ENCODE data around the gene CCDC73.

CCDC73 gene

GRCh38 chr11:32794439-32794838 lies at the start of gene CCDC73:
CCDC73 (minus strand) TSS chr11:32794662; CDS start chr11:32760243, 34,419 bp downstream.
- no peak within 1 kb of the TSS for H3K4me3 ChIP-seq (ENCODE audit: low read depth, low read length)
- no peak for TF ChIP-seq CTCF (IDR thresholded peaks at IDR 0.05; ENCODE audit: borderline replicate concordance, insufficient read depth, low read depth, low read length)

DNA sequence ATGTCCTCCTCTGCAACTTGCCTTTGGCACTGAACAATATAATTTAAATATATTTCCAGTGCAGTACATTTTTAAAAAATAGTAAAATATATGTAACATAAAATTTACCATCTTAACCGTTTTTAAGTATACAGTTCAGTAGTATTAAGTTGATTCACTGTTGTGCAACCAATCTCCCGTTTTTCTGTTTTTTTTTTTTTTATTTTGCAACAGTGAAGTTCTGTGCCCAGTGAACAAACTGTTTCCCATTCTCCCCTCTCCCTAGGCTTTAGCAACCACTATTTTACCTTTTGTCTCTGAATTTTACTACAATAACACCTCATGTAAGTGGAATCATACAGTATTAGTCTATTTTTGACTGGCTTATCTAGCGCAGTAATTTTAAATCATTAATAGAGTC lies 49.1 kb upstream of the CCDC73 start:
- no peak overlapping the region for H3K4me3 ChIP-seq (ENCODE audit: low read depth, low read length)
- no peak for TF ChIP-seq CTCF (IDR thresholded peaks at IDR 0.05; ENCODE audit: borderline replicate concordance, insufficient read depth, low read depth, low read length)

DNA sequence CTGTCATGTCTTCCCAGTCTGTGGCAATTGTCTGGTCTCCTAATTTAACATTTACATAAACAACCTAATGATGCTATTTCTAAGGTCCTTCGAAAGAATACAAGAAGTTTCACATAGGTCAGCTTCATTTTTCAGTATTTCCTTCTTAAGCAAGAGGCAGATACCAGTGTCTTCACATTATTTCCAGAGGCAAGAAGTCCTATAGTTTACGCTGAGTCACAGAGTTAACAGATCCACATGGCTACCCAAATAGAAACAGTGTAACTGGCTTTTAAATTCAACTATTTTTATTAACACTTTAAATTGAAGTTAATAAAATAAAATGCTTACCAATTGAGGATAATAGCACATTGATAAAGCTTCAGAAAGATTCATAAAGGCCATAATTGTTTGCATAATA lies 46.1 kb upstream of the CCDC73 start:
- no peak overlapping the region for H3K4me3 ChIP-seq (ENCODE audit: low read depth, low read length)
- TF ChIP-seq CTCF (IDR thresholded peaks at IDR 0.05; ENCODE audit: borderline replicate concordance, insufficient read depth, low read depth, low read length): no peak

DNA sequence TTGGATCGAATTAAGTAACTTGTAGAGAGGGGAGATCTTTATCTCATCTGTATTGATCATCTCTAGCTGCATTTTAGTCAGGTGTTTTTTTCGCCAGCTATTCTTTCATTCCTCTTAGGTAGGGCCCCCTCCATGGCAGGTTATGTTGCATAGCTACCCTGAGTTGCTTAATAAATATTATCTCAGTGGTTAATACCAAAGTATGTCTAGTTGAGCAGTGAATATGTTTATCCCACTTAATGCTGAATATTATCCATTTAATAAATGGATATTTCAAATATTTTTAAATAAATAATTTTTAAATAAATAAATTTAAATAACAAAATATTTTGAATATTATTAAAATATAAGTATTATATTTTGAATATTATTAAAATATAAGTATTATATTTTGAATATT lies 44.8 kb upstream of the CCDC73 start:
- H3K4me3 ChIP-seq (ENCODE audit: low read depth, low read length): no peak overlapping the region
- TF ChIP-seq CTCF (IDR thresholded peaks at IDR 0.05; ENCODE audit: borderline replicate concordance, insufficient read depth, low read depth, low read length): no peak

DNA sequence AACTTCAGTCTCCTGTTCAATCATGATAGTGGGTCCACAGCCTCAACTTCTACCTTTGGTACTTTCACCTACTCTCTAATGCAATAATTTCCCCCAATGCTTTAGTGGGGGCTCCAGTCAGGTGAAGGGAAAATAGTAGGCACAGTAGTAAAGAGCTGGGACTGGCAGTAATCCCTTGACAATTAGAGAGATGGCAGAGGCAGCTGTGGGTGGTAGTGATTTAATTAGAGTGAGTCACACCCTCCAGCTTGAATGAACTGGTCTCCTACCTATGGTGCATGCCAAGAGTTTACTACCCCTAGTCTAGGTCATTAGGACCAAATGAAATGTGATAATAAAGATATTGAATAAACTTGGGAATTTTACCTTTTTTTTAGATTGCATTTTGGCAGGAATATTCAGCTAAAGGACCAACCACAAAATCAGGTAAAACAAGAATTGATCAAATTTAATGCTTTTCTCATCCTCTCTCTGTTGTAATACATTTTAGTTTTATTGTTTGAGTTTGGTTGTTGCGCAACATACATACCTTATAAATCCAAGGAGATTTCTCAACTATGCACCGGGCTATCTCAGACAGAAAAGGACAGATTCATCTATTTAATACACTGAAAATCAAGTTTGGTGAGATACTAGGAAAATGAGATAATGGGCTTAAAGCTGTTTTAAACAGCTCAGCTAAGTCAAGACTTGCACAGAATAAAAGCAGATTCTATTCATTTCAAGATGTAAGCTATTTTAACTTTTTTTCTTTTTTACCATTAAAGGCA lies 44.2 kb upstream of the CCDC73 start:
- no peak overlapping the region for H3K4me3 ChIP-seq (ENCODE audit: low read depth, low read length)
- no peak for TF ChIP-seq CTCF (IDR thresholded peaks at IDR 0.05; ENCODE audit: borderline replicate concordance, insufficient read depth, low read depth, low read length)

GRCh38 chr11:32836946-32837345 lies 42.5 kb upstream of the CCDC73 start:
- no peak for TF ChIP-seq CTCF (IDR thresholded peaks at IDR 0.05; ENCODE audit: borderline replicate concordance, insufficient read depth, low read depth, low read length)
- no peak overlapping the region for H3K4me3 ChIP-seq (ENCODE audit: low read depth, low read length)

DNA sequence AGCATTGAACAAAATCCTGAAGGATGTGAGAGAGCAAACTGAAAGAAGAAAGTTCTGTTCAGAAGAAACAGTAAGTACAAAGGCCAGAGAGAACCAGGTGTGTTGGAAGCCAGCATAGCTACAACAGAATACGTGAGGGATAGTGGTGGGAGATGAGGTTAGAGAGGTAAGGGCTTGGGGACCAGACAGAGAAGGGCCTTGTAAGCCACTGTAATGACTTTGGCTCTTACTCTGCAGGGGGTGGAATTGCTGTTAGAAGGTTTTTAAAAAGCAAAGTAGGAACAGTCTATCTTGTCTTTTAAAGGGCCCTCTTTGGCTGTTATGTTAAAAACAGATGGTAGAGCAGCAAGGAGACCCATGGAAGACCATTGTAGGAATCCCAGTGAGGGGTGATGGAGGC lies 39.5 kb upstream of the CCDC73 start:
- no peak overlapping the region for H3K4me3 ChIP-seq (ENCODE audit: low read depth, low read length)
- TF ChIP-seq CTCF (IDR thresholded peaks at IDR 0.05; ENCODE audit: borderline replicate concordance, insufficient read depth, low read depth, low read length): no peak
